NCI-H1694 (cell line): ENCODE data around the gene FHOD1.

Experiments
- DNase-seq: peaks from one replicate; lab custom pipeline; 2025; lab: John Stamatoyannopoulos, UW

Gene FHOD1

GRCh38 chr16:67249178-67250044 is 2.1 kb upstream of the FHOD1 start:
- DNase-seq = no peak

GRCh38 chr16:67248401-67249177 is 1.3 kb upstream of the FHOD1 start, which contains the start of gene SLC9A5:
Gene SLC9A5, plus strand, starts transcription at chr16:67248979. Its CDS starts 36 bp downstream, at chr16:67249015.
- no peak for DNase-seq

- DNase-seq = no peak
Observed at GRCh38 chr16:67248073-67248400, 756 bp upstream of the FHOD1 start.

- no peak for DNase-seq
Observed at GRCh38 chr16:67246756-67247191, 507 bp downstream of the FHOD1 start.

- peak; percentile 31 for DNase-seq
Observed at GRCh38 chr16:67246081-67246755, 1.1 kb downstream of the FHOD1 start.

- DNase-seq = no peak
Observed at GRCh38 chr16:67245674-67246080, 1.6 kb downstream of the FHOD1 start.

- no peak for DNase-seq
Observed at GRCh38 chr16:67245186-67245585, 2.1 kb downstream of the FHOD1 start.

- DNase-seq = no peak
Observed at GRCh38 chr16:67244387-67245185, 2.7 kb downstream of the FHOD1 start.

GRCh38 chr16:67243481-67243880 is 3.8 kb downstream of the FHOD1 start:
- no peak for DNase-seq

GRCh38 chr16:67242138-67242730 is 5.0 kb downstream of the FHOD1 start:
- DNase-seq = no peak

GRCh38 chr16:67241008-67241900 is 6.0 kb downstream of the FHOD1 start:
- no peak for DNase-seq

- no peak for DNase-seq
Observed at GRCh38 chr16:67240506-67240905, 6.8 kb downstream of the FHOD1 start.

- no peak for DNase-seq
Observed at GRCh38 chr16:67238806-67239470, 8.3 kb downstream of the FHOD1 start.

- DNase-seq = no peak
Observed at GRCh38 chr16:67238278-67238575, 9.1 kb downstream of the FHOD1 start.

GRCh38 chr16:67237396-67238277 is 9.6 kb downstream of the FHOD1 start:
- no peak for DNase-seq

- DNase-seq = no peak
Observed at GRCh38 chr16:67236563-67237395, 10.5 kb downstream of the FHOD1 start.

- no peak for DNase-seq
Observed at GRCh38 chr16:67235816-67236562, 11.3 kb downstream of the FHOD1 start.
